ENCODE results near the gene SIAH2. TPM values are rescaled to one million over a fixed set of nuclear protein-coding genes. Genes with fewer than 3 reads are reported as not detected.

Gene SIAH2
- total RNA-seq, 1 donor from 2014 or later = 18.6 TPM

- Histone ChIP-seq H3K27ac (no peak overlapping the region), H3K4me1 (peaks cover 4% of the 10 kb centered on the region), H3K4me3 (no peak overlapping the region), H3K27me3 (ENCODE audit: low read depth) (no peaks in the 10 kb centered on the region), H3K36me3 (no peaks in the 10 kb centered on the region), H3K9me3 (no peaks in the 10 kb centered on the region)
- DNase-seq (no peak), ATAC-seq (no peak)
- TF ChIP-seq CTCF (IDR thresholded peaks at IDR 0.05) = no peak
- intact Hi-C loops (cut with DNase I) = no loop called here
These were observed 21.2 kb upstream of the SIAH2 start for GRCh38 chr3:150783920-150784746.

GRCh38 chr3:150783316-150783715, 20.3 kb upstream of the SIAH2 start:
- H3K27me3 ChIP-seq (ENCODE audit: low read depth) = no peaks in the 10 kb centered on the region
- no peak overlapping the region for H3K27ac ChIP-seq
- no peak for TF ChIP-seq CTCF (IDR thresholded peaks at IDR 0.05)
- H3K9me3 ChIP-seq = no peaks in the 10 kb centered on the region
- no peaks in the 10 kb centered on the region for H3K36me3 ChIP-seq
- ATAC-seq (no peak), DNase-seq (no peak)
- intact Hi-C loops (cut with DNase I) = no loop called here
- no peak overlapping the region for H3K4me3 ChIP-seq
- H3K4me1 ChIP-seq = peaks cover 4% of the 10 kb centered on the region

- Histone ChIP-seq H3K36me3 (no peaks in the 10 kb centered on the region), H3K27me3 (ENCODE audit: low read depth) (no peaks in the 10 kb centered on the region), H3K27ac (no peak overlapping the region), H3K4me3 (no peak overlapping the region), H3K4me1 (no peaks in the 10 kb centered on the region), H3K9me3 (no peaks in the 10 kb centered on the region)
- TF ChIP-seq CTCF (IDR thresholded peaks at IDR 0.05) = no peak
- no peak for ATAC-seq
- intact Hi-C loops (cut with DNase I) = no loop called here
- no peak for DNase-seq
These were observed 16.5 kb upstream of the SIAH2 start for GRCh38 chr3:150779402-150779858.

- Histone ChIP-seq H3K4me1 (no peaks in the 10 kb centered on the region), H3K27me3 (ENCODE audit: low read depth) (no peaks in the 10 kb centered on the region), H3K9me3 (no peaks in the 10 kb centered on the region), H3K4me3 (no peak overlapping the region), H3K36me3 (no peaks in the 10 kb centered on the region), H3K27ac (no peak overlapping the region)
- no peak for DNase-seq
- TF ChIP-seq CTCF (IDR thresholded peaks at IDR 0.05) = no peak
- peak in 1 of 2 donors; percentile 38 for ATAC-seq
- intact Hi-C loops (cut with DNase I) = no loop called here
These were observed 15.9 kb upstream of the SIAH2 start for GRCh38 chr3:150778793-150779401.

- H3K27ac ChIP-seq = no peak overlapping the region
- ATAC-seq (no peak), DNase-seq (no peak)
- no peak for TF ChIP-seq CTCF (IDR thresholded peaks at IDR 0.05)
- intact Hi-C loops (cut with DNase I) = no loop called here
- H3K27me3 ChIP-seq (ENCODE audit: low read depth) = no peaks in the 10 kb centered on the region
- no peaks in the 10 kb centered on the region for H3K36me3 ChIP-seq
- H3K9me3 ChIP-seq = no peaks in the 10 kb centered on the region
- H3K4me1 ChIP-seq = no peaks in the 10 kb centered on the region
- H3K4me3 ChIP-seq = no peak overlapping the region
These were observed 12.1 kb upstream of the SIAH2 start for GRCh38 chr3:150775001-150775599.

All from lower lobe of right lung (tissue), 2 donors.